CD4-positive, alpha-beta T cell treated with Interleukin-4 for 1 hour (primary cell): Measurements from ENCODE around the gene MAP2.
"Not testable (repeated sequence)": the region's sequence is repeated elsewhere in the genome, so short reads cannot be mapped to it uniquely, and the experiment has no call there.

Experiments used
- DNase-seq, 2 donors: peaks; one replicate each; pipeline ENCODE4 v3.0.0-alpha.2; 2020 to 2022

Gene MAP2

DNA sequence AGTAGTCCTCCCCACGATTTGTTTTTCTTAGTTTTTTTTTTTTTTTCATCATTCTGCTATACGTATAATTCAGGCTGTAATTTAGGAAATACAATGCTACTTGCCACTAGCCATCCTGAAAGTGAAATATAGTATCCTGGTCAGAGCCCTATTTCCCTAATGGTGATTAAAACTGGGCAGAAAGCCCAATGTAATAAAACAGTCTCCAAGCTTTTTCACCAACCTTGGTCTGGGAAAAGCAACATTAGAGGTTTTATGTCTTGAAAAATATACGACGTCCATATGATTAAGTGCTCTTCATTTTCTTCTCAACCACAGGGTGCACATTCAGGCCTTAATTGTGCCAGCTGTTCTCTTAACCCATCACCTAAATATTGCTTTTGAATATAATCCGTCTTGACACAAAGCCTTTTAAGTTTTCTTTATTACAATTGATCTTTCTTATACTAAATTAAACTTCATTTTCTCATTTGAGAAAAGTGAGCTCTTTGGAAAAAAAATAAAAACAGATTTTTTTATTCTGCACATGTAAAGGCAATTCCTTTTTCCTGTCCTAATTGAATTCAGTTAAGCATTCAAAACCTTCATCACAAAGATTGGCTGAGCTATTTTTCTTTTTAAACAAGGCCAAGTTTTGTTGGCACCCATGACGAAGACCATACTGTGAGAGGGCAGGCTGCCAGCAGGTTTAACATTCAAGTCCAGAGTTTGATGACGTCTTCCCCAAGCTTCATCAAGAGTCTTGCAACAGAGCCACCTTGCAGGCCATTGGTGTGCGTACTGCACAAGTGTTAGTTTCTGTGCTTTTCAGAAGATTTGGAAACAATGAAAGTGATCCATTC, 52.7 kb downstream of the MAP2 start:
- no peak for DNase-seq

DNA sequence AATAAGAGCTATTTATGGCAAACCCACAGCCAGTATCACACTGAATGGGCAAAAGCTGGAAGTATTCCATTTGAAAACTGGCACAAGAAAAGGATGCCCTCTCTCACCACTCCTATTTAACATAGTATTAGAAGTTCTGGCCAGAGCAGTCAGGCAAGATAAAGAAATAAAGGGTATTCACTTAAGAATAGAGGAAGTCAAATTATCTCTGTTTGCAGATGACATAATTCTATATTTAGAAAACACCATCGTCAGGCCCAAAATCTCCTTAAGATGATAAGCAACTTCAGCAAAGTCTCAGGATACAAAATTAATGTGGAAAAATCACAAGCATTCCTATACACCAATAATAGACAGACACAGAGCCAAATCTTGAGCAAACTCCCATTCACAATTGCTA, 68.4 kb downstream of the MAP2 start:
- DNase-seq, result not testable (repeated sequence)

DNA sequence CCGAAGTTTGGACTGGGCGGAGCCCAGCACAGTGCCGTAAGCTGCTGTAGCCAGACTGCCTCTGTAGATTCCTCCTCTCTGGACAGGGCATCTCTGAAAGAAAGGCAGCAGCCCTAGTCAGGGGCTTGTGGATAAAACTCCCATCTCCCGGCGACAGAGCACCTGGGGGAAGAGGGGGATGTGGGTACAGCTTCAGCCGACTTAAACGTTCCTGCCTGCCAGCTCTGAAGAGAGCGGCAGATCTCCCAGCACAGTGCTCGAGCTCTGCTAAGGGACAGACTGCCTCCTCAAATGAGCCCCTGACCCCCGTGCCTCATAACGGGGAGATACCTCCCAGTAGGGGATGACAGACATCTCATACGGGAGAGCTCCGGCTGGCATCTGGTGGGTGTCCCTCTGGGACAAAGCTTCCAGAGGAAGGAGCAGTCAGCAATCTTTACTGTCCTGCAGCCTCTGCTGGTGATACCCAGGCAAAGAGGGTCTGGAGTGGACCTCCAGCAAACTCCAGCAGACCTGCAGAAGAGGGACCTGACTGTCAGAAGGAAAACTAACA, 71.3 kb downstream of the MAP2 start:
- not testable (repeated sequence) for DNase-seq

DNA sequence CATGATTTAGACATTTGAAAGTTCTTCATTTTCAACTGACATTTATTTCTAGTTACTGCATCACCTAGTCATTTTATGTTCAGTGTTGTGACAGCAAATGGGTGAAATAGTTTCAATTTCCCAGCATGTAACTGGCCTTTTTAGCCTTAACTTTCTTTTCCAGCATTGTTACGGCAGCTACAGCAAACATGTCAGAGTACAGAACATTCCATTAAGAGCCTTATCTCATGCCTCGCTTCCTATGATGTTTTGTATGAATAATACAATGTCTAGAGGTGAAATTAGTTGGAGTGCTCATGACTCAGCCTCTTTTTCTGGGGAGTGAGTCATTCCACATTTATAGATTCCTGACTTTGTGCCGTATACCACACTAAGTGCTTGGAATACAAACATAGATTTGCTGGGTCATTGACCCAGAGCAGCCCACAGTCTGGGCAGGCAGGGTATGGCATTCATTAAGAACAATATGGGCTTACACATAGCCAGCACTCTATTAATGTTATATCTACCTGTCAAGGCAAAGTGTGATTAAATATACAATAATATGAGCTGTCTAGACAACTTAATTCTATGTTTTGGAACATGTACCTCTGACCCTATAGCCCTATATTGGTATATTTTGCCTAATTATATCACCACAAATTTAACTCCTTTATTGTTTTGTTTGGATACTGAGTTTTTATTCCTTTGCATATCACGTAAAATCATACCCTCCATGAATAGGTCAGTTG, 72.2 kb downstream of the MAP2 start:
- no peak for DNase-seq

DNA sequence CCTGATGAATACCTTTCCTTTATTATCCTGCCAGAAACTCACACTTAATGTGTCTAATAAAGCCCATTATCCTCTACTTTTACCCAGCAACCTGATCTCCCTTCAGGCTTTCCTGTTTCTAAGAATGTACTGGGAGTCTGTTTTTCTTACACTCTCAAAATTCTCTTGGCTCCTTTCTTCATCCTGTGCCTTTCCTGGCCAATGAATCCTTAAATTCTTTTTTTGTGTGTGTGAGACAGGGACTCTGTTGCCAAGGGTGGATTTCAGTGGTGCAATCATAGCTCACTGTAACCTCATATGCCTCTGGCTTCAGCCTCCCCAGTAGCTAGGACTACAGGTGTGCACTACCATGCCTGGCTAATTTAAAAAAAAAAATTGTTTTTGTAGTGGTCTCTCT, 72.7 kb downstream of the MAP2 start:
- no peak for DNase-seq

DNA sequence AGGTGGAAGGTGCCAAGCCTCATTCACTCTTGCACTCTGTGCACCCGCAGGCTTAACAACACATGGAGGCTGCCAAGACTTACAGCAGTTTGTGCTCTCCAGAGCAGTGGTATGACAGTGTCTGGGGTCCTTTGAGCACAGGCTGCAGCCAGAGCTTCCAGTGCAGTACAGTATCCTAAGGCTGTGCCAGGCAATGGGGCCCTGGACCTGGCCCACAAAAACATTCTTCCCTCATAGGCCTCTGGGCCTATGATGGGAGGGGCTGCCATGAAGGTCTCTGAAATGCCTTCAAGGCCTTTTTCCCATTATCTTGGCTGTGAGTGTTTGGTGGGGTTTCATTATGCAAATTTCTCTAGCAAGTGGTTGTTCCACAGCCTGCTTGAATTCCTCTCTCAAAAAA, 74.8 kb downstream of the MAP2 start:
- DNase-seq, result no peak

DNA sequence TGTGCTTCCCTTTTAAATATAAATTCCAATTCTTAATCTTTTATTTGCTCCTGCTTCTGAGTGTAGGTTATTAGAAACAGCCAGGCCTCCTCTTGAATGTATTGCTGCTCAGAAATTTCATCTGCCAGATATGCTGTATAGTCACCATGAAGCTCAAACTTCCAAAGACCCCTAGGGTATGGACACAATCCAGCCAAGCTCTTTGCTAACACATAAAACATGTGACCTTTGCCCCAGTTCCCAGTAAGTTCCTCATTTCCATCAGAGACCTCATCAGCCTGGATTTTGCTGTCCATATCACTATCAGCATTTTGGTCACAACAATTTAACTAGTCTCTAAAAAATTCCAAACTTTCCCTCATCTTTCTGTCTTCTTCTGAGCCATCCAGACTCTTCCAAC, 75.2 kb downstream of the MAP2 start:
- DNase-seq, result no peak

DNA sequence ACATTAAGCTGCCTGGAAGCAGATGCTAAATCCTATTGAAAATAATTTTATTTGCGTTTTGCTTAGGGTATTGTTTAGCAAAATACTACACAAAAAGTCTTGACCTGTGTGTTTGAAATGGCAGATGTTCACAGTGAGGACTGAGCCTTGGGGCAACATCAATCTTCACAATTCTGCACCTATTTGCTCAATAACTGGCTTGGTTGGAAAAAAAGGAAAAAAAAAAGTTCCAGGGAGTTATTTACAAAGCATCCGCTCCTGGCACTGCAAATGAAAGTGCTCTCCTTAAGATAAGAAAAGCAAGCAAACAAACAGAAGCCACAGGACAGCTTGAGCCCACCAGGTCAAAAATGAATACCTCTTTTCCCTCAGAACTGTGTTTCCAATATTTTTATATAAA, 77.7 kb downstream of the MAP2 start:
- DNase-seq, result no peak

DNA sequence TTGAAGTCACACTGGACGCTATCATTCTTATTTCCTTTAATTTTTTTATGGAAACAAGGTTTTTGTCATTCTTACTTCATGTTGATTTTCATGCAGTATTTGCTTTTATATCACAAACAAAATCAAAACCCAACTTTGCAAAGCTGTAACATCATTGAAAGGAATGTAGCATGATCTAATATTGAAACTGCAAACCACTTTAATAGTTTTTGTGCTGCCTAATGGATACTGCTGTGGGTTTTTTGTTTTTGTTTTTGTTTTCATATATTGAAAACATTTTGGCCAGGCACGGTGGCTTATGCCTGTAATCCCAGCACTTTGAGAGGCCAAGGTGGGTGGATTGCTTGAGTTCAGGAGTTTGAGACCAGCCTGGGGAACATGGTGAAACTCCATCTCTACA, 81.6 kb downstream of the MAP2 start:
- DNase-seq, result no peak

DNA sequence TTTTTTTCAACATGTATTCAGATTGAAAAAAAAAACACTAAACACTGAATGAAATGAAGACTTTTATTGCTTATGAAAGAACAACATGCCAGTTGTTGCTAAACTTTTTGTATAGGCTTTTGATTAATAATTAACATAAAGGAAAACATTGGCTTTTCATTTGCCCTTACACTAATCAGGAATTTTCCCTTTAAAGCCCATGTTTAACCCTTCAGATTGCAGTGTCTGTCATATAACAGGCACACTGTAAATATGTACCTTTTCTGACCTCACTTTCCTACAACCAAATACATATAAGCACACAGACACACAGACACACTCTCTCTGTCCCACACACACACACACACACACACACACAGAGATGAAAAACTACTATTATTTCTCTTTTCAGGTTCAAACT, 84.4 kb downstream of the MAP2 start:
- no peak for DNase-seq

DNA sequence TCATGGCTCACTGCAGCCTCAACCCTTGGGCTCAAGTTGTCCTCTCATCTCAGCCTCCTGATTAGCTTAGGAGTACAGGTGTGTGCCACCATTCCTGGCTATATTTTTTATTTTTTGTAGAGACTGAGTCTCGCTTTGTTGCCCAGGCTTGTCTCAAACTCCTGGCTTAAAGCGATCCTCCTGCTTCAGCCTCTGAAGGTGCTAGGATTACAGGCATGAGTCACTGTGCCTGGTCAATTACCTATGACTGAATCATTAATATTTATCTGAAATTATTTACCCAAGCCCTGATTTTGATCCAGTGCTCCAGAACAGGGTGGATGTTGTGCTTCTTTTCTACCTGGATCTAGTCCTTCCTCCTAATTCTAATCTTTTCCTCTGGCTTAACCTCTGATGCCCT, 87.8 kb downstream of the MAP2 start:
- no peak for DNase-seq

DNA sequence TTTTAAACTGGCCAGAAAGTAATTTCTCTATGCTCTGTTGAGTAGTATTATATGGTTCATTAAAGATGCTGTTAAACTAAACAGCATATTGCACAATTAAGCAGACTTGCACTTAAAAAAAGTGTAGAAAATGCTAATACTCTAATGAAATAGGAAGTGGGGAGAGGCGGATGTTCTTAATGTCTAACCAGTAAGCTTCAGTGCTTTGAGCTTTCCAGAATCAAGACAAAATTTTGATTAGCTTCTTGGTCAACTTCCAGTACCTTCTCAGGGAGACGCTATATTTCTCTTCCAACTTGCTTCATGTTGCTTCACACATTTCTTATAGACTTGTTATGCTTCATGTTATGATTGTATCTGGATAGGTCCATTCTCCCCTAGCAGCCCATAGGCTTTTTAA, 89.1 kb downstream of the MAP2 start:
- no peak for DNase-seq

DNA sequence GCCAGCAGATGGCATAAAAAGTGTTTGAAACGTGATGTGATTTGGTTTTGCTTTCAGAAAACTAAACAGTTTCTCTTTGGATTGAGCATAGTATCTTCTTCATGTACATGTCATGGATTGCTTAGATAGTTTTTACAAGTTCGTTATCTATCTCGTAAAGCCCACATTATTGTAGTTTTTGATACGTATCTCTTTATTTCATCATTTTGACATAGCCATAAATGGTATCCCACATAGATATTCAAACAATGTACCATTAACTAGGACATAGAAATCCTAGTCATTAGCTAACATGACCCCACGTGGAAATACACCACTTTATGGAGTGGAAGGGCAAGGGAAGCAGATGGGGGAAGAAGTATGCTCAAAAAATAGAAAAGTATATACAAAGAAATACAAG, 93.6 kb downstream of the MAP2 start:
- no peak for DNase-seq

DNA sequence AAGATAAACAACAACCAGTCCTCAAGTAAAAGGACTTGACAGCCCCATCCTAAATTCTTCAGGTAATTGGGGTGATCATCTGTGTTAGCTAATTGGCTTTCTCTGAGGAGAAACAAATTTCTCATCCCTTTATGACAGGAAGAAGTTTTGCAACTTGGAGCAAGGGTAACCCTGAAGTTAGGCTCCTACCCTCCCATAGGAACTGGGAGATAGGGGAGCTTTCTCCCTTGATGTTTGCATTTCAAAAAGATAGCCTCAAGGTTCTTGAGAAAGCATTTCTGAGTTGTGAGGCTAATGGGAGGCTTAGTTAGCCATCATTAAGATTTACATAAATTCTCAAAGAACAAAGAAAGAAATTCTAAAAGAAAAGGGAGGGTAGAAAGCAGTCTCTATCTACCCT, 95.4 kb downstream of the MAP2 start:
- DNase-seq, result no peak

DNA sequence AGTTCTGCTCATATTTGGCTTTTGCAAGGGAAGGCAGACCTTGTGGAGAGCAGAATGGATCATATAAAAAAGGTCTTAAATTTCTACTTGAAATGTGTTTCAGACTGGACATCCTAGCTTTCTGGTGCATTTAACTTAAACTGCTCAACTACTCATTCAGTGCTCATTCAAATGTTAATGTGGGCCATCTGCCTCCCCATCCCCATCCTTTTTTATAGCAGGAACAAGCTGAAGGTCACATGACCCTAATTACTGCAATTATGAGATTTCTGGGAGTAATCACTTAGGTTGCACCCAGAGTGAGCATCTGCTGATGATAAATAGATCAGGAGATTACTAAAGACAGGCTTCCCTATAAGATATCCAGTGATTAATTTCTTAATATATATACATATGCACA, 96.1 kb downstream of the MAP2 start:
- DNase-seq, result no peak

DNA sequence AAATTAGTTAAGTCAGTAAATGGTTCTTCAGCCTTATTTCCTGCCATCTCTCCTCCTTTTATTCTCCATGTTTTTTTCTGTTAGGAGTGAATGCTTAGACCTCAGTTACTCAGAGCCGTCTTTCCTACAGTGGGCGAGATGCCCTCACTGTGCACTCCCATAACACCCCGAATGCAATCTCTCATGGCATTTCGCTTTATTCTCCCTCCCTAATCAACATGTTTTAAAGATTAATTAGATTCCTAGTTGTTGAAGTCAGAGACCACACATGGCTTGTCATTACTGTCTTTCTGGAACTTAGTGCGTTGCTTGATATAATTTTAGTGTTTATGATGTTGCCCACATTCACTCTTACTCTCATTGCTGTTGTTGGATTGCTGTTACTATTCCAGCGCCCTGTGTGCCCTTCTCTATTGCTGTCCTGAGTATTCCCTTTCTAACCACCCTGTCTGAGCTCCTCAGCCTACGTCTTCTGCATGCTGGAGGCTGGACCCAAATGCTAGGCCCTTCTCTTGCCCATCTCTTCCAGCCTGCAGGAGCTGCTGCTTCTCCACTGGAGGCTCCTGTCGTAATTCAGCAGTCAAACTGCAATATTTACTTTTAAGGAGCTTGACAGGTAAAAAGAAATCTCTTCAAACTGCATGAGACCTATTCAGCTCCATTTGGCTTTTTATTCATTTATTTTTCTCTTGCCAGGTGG, 99.3 kb downstream of the MAP2 start:
- DNase-seq, result no peak

DNA sequence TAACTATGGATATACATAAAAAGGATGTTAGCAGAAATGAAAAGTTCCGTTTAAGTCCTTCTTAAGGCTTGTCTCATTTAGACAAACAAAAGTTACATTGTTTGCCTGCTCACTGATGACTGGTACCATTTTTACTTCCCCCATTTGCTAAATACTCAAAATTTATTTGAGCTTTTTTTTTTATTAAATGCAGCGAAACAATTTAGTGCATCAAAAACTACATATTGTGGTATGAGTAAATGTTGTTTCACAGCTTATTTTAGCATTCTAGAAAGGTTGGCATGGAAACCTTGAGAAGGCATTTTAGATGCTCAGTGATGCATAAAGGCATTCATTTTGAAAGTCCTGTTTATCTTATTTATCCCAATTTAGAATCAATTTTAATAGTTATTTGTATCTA, 100.0 kb downstream of the MAP2 start:
- no peak for DNase-seq

DNA sequence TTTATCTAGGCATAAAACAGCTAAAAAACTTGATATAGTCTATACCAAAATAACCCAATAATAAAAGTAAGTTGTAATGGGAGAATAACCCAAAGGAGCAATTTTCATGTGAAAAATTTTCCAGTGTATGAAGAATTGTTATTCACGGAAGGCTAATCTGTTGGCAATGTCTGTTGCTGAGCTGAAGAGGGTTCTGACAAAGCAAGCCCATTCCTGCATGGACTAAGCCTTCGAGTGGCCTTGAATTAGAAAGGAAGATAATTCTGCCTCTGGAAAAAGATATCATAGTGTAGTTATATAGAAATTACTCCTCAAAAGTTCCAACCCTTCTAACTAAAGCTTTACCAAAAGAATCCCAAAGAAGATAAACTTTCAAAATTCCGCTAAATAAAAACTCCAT, 101.5 kb downstream of the MAP2 start:
- no peak for DNase-seq

DNA sequence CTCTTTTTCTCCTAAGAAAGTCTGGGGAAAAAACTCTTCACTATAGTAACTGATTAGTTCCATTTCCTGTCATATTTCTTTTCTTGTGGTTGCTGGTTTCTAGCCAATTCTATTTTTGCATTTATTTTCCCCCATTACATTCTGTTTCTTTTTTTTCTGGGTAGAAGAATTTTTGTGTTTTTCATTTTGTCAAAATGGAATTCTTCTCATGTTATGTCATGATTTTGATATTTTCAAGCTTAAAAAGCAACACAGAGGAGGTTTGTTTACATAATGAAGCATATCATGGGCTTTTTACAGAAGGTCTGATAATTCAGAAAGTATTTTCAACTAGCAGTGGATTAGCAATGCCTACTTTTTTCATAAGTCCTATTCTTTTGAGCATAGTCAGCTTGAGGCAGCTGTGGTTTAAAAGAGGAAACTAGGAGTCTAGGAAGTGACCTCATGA, 102.0 kb downstream of the MAP2 start:
- DNase-seq, result no peak

DNA sequence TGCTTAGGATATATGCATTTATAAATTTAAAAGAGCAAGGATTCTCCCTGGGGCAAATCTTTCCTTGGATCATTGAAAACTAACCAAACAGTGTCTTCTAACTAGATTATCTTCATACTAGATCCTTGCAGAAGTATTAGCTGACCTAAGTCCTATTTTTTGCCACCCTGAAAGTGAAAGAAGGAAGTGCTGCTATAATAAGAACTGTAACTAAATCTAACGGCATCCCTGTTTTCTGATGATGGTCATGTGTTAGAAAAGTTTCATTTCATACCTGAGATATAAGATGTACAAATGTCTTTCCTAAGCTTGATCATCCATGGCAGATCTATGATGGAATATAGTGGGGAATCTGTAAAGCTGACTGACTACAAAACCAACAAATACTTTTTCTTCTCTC, 102.7 kb downstream of the MAP2 start:
- DNase-seq, result no peak

DNA sequence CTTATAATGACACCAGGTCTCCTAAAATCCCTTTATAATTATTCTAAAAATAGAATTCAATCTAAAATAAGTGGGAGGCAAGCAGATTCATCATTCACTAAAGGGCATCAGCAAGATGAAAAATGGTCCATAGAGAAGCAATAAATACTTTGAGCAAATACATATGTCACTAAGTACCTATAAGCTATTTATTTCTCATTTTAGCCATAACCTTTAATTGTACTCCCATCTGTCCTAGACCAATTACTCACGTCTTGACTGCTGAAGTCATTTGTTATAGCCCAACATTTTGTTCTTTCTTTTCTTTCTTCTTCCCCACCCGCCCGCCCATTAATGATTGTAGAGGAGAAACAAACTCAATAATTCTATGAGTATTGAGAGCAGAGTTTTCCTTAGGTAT, 105.7 kb downstream of the MAP2 start:
- no peak for DNase-seq

DNA sequence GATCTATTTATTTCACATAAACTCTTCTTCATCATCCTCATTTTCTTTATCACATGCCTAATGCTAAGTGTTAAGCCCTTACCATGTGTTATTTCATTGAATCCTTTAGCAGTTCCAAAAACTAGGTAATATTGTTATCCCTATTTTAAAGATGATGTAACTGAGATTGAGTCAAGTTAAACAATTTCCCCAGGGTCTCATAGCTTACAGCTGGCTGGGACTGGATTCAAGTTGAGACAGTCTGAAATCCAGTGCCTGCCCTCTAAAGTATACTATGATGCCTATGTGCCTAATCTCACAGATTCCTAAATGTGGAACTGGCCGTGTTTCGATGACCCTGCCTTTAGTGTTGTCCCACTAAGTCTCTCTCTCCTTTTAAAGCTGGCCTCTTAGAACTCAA, 108.5 kb downstream of the MAP2 start:
- DNase-seq, result no peak

DNA sequence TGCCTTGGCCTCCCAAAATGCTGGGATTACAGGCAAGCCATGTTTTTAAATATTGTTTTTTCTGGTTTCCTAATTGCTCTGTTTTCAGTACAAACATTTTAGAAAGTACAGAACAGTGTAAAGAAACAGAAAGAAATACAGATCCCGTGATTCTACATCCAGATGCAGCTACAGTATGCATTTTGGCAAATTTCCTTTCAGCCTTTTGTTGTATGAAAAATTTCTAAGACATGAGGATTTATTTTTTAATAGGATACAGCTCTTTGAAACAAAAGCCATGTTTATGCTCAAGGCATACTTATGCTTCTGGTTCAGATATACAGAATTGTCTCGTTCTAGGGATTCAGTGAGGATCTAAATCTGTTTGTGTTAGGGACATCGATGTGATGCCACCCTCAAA, 109.5 kb downstream of the MAP2 start:
- no peak for DNase-seq

DNA sequence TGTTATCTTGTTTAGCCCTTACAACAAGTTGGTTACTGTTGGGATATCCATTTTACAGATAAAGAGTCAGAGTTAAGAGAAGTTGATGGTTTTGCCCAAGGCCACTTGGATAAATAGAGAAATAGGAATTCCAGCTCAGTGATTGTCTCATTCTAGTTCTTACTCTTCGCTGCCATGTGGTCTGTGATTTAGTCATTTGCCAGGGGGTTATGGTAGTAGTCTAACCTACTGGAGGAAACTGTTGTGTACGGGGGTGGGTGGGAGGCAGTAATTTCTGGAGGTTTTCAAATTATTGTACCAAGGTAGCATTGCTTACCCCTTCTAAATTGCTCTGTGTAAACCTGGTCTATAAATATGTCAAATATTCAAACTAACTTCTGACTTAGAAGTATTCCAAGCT, 110.4 kb downstream of the MAP2 start:
- DNase-seq, result no peak
